Bronchial epithelial cell (primary cell): ENCODE measurements around the gene CBFB. TPM values are rescaled to one million over a fixed set of nuclear protein-coding genes. Genes with fewer than 3 reads are reported as not detected.
A peak's percentile ranks its signal among the peaks of the same experiment; 100 is the strongest.

Experiments used
- DNase-seq: peaks from one replicate; pipeline ENCODE4 v3.0.0-alpha.2; 2010; ENCODE audit warnings: low read depth
- FAIRE-seq: peaks from 2 replicates; lab custom pipeline; 2011; peaks lifted over from hg19 to GRCh38; lab: Jason Lieb, UNC
- H3K27me3 ChIP-seq: 2 replicates; pipeline ENCODE4 v1.5.1; 2011; ENCODE audit warnings: low read length; ENCODE audit not compliant: control insufficient read depth, insufficient read depth
- H3K36me3 ChIP-seq: 2 replicates; pipeline ENCODE4 v1.5.1; 2011; ENCODE audit warnings: low read length; ENCODE audit not compliant: control insufficient read depth, insufficient read depth
- H3K4me3 ChIP-seq: 2 replicates; pipeline ENCODE4 v1.5.1; 2011; ENCODE audit warnings: mild to moderate bottlenecking, low read depth, low read length, control low read depth
- CTCF ChIP-seq: IDR thresholded peaks from 2 replicates; pipeline ENCODE4 v1.5.1; 2011; ENCODE audit warnings: mild to moderate bottlenecking, moderate library complexity, low read length, control low read depth, inconsistent platforms; ENCODE audit not compliant: insufficient read depth, severe bottlenecking
- total RNA-seq: library from RNA; depleted of rRNA; stranded (reverse); fragments of >200 nt; gene quantifications from 2 replicates; pipeline ENCODE4 v1.2.1, GENCODE V29; 2014

The CBFB gene
- total RNA-seq, 1 donor from 2014 or later = 101 TPM

GRCh38 chr16:66996324-66996982 lies 32.5 kb upstream of the CBFB start:
- TF ChIP-seq CTCF = no peak
- Histone ChIP-seq H3K27me3 (no peaks in the 10 kb centered on the region), H3K36me3 (no peaks in the 10 kb centered on the region), H3K4me3 (no peak overlapping the region)
- DNase-seq (peak; percentile 58), FAIRE-seq (peak; percentile 72)

DNA sequence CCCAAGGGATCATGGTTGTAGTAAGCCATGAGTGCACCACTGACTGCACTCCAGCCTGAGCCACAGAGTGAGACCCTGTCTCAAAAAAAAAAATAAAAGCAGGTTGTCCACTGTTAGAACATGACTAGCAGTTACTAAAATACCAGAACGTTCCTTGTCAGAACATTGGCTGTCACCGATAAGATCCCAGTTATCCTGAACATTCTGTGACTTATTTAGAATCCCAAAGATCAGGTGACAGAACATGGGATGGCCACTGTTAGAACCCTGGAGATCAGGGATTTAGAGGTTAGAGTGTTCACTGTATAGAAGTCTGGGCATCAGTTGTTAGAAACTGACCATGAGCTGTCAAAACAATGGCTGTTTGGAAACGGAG lies 32.0 kb upstream of the CBFB start:
- TF ChIP-seq CTCF = no peak
- Histone ChIP-seq H3K36me3 (no peaks in the 10 kb centered on the region), H3K4me3 (no peak overlapping the region), H3K27me3 (no peaks in the 10 kb centered on the region)
- FAIRE-seq (no peak), DNase-seq (no peak)

- peak overlapping the region; percentile 49 for H3K4me3 ChIP-seq
- H3K27me3 ChIP-seq = no peaks in the 10 kb centered on the region
- FAIRE-seq = no peak
- no peaks in the 10 kb centered on the region for H3K36me3 ChIP-seq
- TF ChIP-seq CTCF = no peak
- no peak for DNase-seq
Observed at GRCh38 chr16:67000384-67001351, 28.3 kb upstream of the CBFB start.

- Histone ChIP-seq H3K27me3 (no peaks in the 10 kb centered on the region), H3K4me3 (no peak overlapping the region), H3K36me3 (no peaks in the 10 kb centered on the region)
- FAIRE-seq (peak; percentile 40), DNase-seq (no peak)
- no peak for TF ChIP-seq CTCF
Observed at GRCh38 chr16:67001726-67002125, 27.2 kb upstream of the CBFB start.

DNA sequence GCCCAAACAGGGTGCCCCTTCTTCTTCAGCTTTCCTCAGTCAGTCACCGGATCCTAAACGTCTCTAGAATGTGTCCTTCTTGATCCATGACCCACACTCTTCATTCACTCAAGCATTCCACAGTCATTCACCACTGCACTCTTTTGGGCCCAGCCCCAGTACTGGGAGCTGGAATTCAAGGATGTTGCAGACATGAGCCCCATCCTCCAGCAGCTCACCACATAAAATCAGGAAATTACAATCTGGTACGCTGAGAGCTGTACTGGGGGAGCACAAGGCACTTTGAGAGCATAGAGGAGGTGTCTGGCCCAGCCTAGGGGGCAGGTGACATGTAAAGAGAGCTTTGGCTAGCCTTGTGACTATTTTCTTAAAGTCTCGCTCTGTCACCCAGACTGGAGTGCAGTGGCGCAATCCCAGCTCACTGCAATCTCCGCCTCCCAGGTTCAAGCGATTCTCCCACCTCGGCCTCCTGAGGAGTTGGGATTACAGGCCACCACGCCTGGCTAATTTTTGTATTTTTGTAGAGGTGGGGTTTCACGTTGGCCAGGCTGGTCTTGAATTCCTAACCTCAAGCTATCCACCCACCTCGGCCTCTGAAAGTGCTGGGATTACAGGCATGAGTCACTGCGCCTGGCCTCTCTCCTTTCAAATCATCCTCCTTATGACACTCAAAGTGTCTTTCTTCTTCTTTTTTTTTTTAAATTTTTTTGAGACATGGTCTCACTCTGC lies 21.9 kb upstream of the CBFB start:
- no peak for TF ChIP-seq CTCF
- no peak for DNase-seq
- no peak overlapping the region for H3K4me3 ChIP-seq
- no peaks in the 10 kb centered on the region for H3K27me3 ChIP-seq
- FAIRE-seq = no peak
- no peaks in the 10 kb centered on the region for H3K36me3 ChIP-seq
